Body of pancreas (tissue), 4 donors: ENCODE data around the gene PLEKHA6. TPM values are rescaled to one million over a fixed set of nuclear protein-coding genes. Genes with fewer than 3 reads are reported as not detected.
"Not testable (repeated sequence)": the region's sequence is repeated elsewhere in the genome, so short reads cannot be mapped to it uniquely, and the experiment has no call there.

ENCODE experiments used
- ATAC-seq: fragments of 150-250 bp; one replicate; pipeline ENCODE4 v1.9.1; 2016
- DNase-seq, 4 donors: peaks; one replicate each; pipeline ENCODE4 v3.0.0-alpha.2; 2019
- H3K27ac ChIP-seq, 4 donors: fragments of 200-600 bp; sonication (generic); 1 replicate in 3 of 4; 2 replicates in 1 of 4; pipeline versions ENCODE4 v1.5.1 to v1.6.1; 2016 to 2019; ENCODE audit warnings: mild to moderate bottlenecking in 1 of 4, mixed read lengths in 1 of 4, moderate library complexity in 1 of 4
- H3K27me3 ChIP-seq, 2 donors: fragments of 200-600 bp; sonication (generic); one replicate each; pipeline ENCODE4 v1.6.0; 2016; ENCODE audit warnings: mild to moderate bottlenecking in 1 of 2
- H3K36me3 ChIP-seq, 2 donors: fragments of 200-600 bp; sonication (generic); replicated peaks in 1 of 2; 2 replicates each; pipeline ENCODE4 v1.5.1; 2016; ENCODE audit warnings: low read depth in 2 of 2; ENCODE audit not compliant: insufficient read depth in 1 of 2
- H3K4me1 ChIP-seq: fragments of 200-600 bp; sonication (generic); one replicate; pipeline ENCODE4 v1.6.0; 2016
- H3K4me3 ChIP-seq, 2 donors: fragments of 200-600 bp; sonication (generic); 1 replicate in 1 of 2; 2 replicates in 1 of 2; pipeline ENCODE4 v1.5.1; 2016 to 2019
- H3K9me3 ChIP-seq, 3 donors: fragments of 200-600 bp; sonication (generic); 1 replicate in 2 of 3; 2 replicates in 1 of 3; pipeline ENCODE4 v1.5.1; 2016
- POLR2A ChIP-seq, 3 donors: fragments of 450-650 bp; IDR thresholded peaks; one replicate each; pipeline ENCODE4 v1.6.1; 2016; ENCODE audit warnings: antibody characterized with exemption in 3 of 3, mild to moderate bottlenecking in 2 of 3
- WGBS, 2 donors: methylation state at CpG; one replicate each; pipeline ENCODE4 v1.1.5; 2017; 5-methylcytosine and 5-hydroxymethylcytosine counted together
- intact Hi-C: fragments of 100-400 bp; cut with DNase I; formaldehyde crosslinking; loops from one replicate; pipeline ENCODE4 v1.15.1; 2023
- total RNA-seq, 2 donors: library from RNA; depleted of rRNA; stranded (reverse); fragments of >200 nt; gene quantifications; one replicate each; pipeline ENCODE4 v1.1.0, GENCODE V29; 2016
- TF ChIP-seq, protein P1 (sequence below), 7 experiments: fragments of 450-650 bp in 4 of 7; fragments of 200-600 bp in 3 of 7; sonication (generic) in 3 of 7; IDR thresholded peaks; one replicate each; pipeline ENCODE4 v1.5.1; 2016 to 2019; ENCODE audit warnings: antibody characterized with exemption in 7 of 7

PLEKHA6 gene
- total RNA-seq, 2 donors from 2014 or later, result 10.9 to 20.4 TPM

- peaks cover 0 to 2% of the 10 kb centered on the region in 2 donors for H3K36me3 ChIP-seq
- H3K27me3 ChIP-seq, result no peaks in the 10 kb centered on the region
- DNase-seq (no peak), ATAC-seq (no peak)
- no peak overlapping the region for H3K27ac ChIP-seq
- TF ChIP-seq POLR2A (IDR thresholded peaks at IDR 0.05), result no peak
- TF ChIP-seq, protein P1, sequence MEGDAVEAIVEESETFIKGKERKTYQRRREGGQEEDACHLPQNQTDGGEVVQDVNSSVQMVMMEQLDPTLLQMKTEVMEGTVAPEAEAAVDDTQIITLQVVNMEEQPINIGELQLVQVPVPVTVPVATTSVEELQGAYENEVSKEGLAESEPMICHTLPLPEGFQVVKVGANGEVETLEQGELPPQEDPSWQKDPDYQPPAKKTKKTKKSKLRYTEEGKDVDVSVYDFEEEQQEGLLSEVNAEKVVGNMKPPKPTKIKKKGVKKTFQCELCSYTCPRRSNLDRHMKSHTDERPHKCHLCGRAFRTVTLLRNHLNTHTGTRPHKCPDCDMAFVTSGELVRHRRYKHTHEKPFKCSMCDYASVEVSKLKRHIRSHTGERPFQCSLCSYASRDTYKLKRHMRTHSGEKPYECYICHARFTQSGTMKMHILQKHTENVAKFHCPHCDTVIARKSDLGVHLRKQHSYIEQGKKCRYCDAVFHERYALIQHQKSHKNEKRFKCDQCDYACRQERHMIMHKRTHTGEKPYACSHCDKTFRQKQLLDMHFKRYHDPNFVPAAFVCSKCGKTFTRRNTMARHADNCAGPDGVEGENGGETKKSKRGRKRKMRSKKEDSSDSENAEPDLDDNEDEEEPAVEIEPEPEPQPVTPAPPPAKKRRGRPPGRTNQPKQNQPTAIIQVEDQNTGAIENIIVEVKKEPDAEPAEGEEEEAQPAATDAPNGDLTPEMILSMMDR (IDR thresholded peaks at IDR 0.05), result no peak
- H3K4me1 ChIP-seq, result no peaks in the 10 kb centered on the region
- intact Hi-C loops, result no loop called here
- no peaks in the 10 kb centered on the region for H3K9me3 ChIP-seq
- H3K4me3 ChIP-seq, result no peak overlapping the region
- 79 to 97% methylated on average over 1 of the region's 1 CpG for WGBS, 2 donors
These were observed 119.5 kb downstream of the PLEKHA6 start for GRCh38 chr1:204240233-204240632.

GRCh38 chr1:204239401-204239800 lies 120.3 kb downstream of the PLEKHA6 start:
- H3K27ac ChIP-seq, DNase-seq, ATAC-seq, H3K9me3 ChIP-seq, H3K36me3 ChIP-seq, intact Hi-C loops, H3K27me3 ChIP-seq, H3K4me1 ChIP-seq, H3K4me3 ChIP-seq: not testable (repeated sequence)
- WGBS, 2 donors, result 50 to 81% methylated on average over 2 to 3 of the region's 3 CpGs

DNA sequence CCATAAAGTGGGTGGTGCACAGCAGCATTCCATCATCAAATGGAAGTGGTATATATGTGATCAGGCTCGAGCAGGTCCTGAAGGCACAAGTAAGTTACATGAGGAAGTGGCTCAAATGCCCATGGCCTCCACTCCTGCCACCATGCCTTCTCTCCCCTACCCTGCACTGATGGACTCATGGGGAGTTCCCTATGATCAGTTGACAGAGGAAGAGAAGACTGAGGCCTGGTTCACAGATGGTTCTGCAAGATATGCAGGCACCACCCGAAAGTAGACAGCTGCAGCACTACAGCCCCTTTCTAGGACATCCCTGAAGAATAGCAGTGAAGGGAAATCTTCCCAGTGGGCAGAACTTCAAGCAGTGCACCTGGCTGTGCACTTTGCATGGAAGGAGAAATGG lies 121.2 kb downstream of the PLEKHA6 start:
- intact Hi-C loops, DNase-seq, H3K4me3 ChIP-seq, H3K36me3 ChIP-seq, H3K27ac ChIP-seq, H3K4me1 ChIP-seq, ATAC-seq, H3K9me3 ChIP-seq, H3K27me3 ChIP-seq: not testable (repeated sequence)
- WGBS, 2 donors, result 82 to 85% methylated on average over 2 of the region's 2 CpGs

GRCh38 chr1:204237515-204237914 lies 122.2 kb downstream of the PLEKHA6 start:
- ATAC-seq, H3K27ac ChIP-seq, H3K4me1 ChIP-seq, intact Hi-C loops, H3K36me3 ChIP-seq, H3K4me3 ChIP-seq, H3K27me3 ChIP-seq, H3K9me3 ChIP-seq, DNase-seq: not testable (repeated sequence)
- WGBS, 2 donors, result 91 to 100% methylated on average over 1 of the region's 1 CpG

DNA sequence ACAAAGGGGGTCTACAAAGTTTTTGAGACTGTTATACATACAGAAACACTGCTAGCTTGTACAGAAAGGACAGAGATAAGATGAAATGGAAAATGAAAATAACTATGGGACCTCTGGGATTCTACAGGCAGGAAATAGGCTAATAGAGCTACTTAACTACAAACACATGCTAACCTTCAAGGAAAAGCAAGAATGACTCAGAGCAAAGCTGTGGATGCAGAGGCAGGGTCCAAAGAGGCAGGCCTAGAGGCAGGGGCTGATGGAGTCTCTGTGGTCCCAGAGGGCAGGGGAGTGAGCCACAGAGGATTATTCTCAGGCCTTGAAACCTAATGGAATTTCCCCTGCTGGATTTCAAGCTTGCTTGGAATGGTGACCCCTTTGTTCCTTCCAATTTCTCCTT lies 127.2 kb downstream of the PLEKHA6 start:
- Histone ChIP-seq H3K9me3 (no peaks in the 10 kb centered on the region), H3K36me3 (peaks cover 0 to 4% of the 10 kb centered on the region in 2 donors), H3K27me3 (no peaks in the 10 kb centered on the region), H3K27ac (no peak overlapping the region), H3K4me1 (no peaks in the 10 kb centered on the region), H3K4me3 (no peak overlapping the region)
- DNase-seq (peak in 1 of 4 donors; percentile 18), ATAC-seq (no peak)
- no peak for TF ChIP-seq POLR2A (IDR thresholded peaks at IDR 0.05)
- TF ChIP-seq, protein P1 (IDR thresholded peaks at IDR 0.05), result no peak
- intact Hi-C loops, result no loop called here

GRCh38 chr1:204230211-204230610 lies 129.5 kb downstream of the PLEKHA6 start:
- Histone ChIP-seq H3K36me3 (peaks cover 0 to 6% of the 10 kb centered on the region in 2 donors), H3K27me3 (no peaks in the 10 kb centered on the region), H3K27ac (no peak overlapping the region), H3K4me3 (no peak overlapping the region), H3K9me3 (no peaks in the 10 kb centered on the region), H3K4me1 (peaks cover 12% of the 10 kb centered on the region)
- intact Hi-C loops, result no loop called here
- DNase-seq, result no peak
- 97% methylated on average over 9 to 14 of the region's 14 CpGs for WGBS, 2 donors
- ATAC-seq, result no peak
- TF ChIP-seq, protein P1 (IDR thresholded peaks at IDR 0.05), result no peak
- no peak for TF ChIP-seq POLR2A (IDR thresholded peaks at IDR 0.05)
